ENCODE results near the gene MSI2.

GRCh38 chr17:57502022-57502421 lies 245.7 kb downstream of the MSI2 start:
- TF ChIP-seq, protein P1, sequence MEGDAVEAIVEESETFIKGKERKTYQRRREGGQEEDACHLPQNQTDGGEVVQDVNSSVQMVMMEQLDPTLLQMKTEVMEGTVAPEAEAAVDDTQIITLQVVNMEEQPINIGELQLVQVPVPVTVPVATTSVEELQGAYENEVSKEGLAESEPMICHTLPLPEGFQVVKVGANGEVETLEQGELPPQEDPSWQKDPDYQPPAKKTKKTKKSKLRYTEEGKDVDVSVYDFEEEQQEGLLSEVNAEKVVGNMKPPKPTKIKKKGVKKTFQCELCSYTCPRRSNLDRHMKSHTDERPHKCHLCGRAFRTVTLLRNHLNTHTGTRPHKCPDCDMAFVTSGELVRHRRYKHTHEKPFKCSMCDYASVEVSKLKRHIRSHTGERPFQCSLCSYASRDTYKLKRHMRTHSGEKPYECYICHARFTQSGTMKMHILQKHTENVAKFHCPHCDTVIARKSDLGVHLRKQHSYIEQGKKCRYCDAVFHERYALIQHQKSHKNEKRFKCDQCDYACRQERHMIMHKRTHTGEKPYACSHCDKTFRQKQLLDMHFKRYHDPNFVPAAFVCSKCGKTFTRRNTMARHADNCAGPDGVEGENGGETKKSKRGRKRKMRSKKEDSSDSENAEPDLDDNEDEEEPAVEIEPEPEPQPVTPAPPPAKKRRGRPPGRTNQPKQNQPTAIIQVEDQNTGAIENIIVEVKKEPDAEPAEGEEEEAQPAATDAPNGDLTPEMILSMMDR (IDR thresholded peaks at IDR 0.05), result no peak
- no peak for TF ChIP-seq POLR2A (IDR thresholded peaks at IDR 0.05)
